Measurements from ENCODE around the gene EN2. TPM values are rescaled to one million over a fixed set of nuclear protein-coding genes. Genes with fewer than 3 reads are reported as not detected.

Gene EN2
- total RNA-seq, 1 donor from 2014 or later: 0.11 TPM

GRCh38 chr7:155423337-155424285 is 34.3 kb upstream of the EN2 start:
- no peaks in the 10 kb centered on the region for H3K36me3 ChIP-seq
- TF ChIP-seq CTCF (IDR thresholded peaks at IDR 0.05; ENCODE audit: borderline replicate concordance): no peak
- no peak overlapping the region for H3K4me3 ChIP-seq
- H3K27ac ChIP-seq (replicated peaks): no peak overlapping the region
- H3K4me1 ChIP-seq: no peaks in the 10 kb centered on the region
- H3K9me3 ChIP-seq (replicated peaks): no peaks in the 10 kb centered on the region
- intact Hi-C loops (cut with micrococcal nuclease): no loop called here
- peaks cover 98% of the 10 kb centered on the region for H3K27me3 ChIP-seq (ENCODE audit: low read depth)
- no peak for DNase-seq

GRCh38 chr7:155424301-155425010 is 33.5 kb upstream of the EN2 start:
- Histone ChIP-seq H3K9me3 (replicated peaks) (no peaks in the 10 kb centered on the region), H3K4me3 (no peak overlapping the region), H3K4me1 (no peaks in the 10 kb centered on the region), H3K36me3 (no peaks in the 10 kb centered on the region), H3K27ac (replicated peaks) (no peak overlapping the region), H3K27me3 (ENCODE audit: low read depth) (peaks cover 98% of the 10 kb centered on the region)
- intact Hi-C loops (cut with micrococcal nuclease): no loop called here
- DNase-seq: no peak
- TF ChIP-seq CTCF (IDR thresholded peaks at IDR 0.05; ENCODE audit: borderline replicate concordance): no peak

- Histone ChIP-seq H3K27ac (replicated peaks) (no peak overlapping the region), H3K4me3 (no peak overlapping the region), H3K4me1 (no peaks in the 10 kb centered on the region), H3K9me3 (replicated peaks) (no peaks in the 10 kb centered on the region), H3K27me3 (ENCODE audit: low read depth) (peaks cover 98% of the 10 kb centered on the region), H3K36me3 (no peaks in the 10 kb centered on the region)
- no peak for DNase-seq
- intact Hi-C loops (cut with micrococcal nuclease): no loop called here
- TF ChIP-seq CTCF (IDR thresholded peaks at IDR 0.05; ENCODE audit: borderline replicate concordance): no peak
Measured at GRCh38 chr7:155425011-155425340, 33.0 kb upstream of the EN2 start.

- no peak for DNase-seq
- no peak for TF ChIP-seq CTCF (IDR thresholded peaks at IDR 0.05; ENCODE audit: borderline replicate concordance)
- intact Hi-C loops (cut with micrococcal nuclease): no loop called here
- H3K4me1 ChIP-seq: no peaks in the 10 kb centered on the region
- H3K9me3 ChIP-seq (replicated peaks): no peaks in the 10 kb centered on the region
- no peak overlapping the region for H3K4me3 ChIP-seq
- no peak overlapping the region for H3K27ac ChIP-seq (replicated peaks)
- H3K27me3 ChIP-seq (ENCODE audit: low read depth): peaks cover 100% of the 10 kb centered on the region
- no peaks in the 10 kb centered on the region for H3K36me3 ChIP-seq
Measured at GRCh38 chr7:155425887-155426286, 32.0 kb upstream of the EN2 start.

- Histone ChIP-seq H3K27me3 (ENCODE audit: low read depth) (peaks cover 100% of the 10 kb centered on the region), H3K4me3 (no peak overlapping the region), H3K9me3 (replicated peaks) (no peaks in the 10 kb centered on the region), H3K36me3 (no peaks in the 10 kb centered on the region), H3K4me1 (no peaks in the 10 kb centered on the region), H3K27ac (replicated peaks) (no peak overlapping the region)
- TF ChIP-seq CTCF (IDR thresholded peaks at IDR 0.05; ENCODE audit: borderline replicate concordance): no peak
- intact Hi-C loops (cut with micrococcal nuclease): no loop called here
- DNase-seq: no peak
Measured at GRCh38 chr7:155426543-155427410, 31.2 kb upstream of the EN2 start.

Measured in left ventricle myocardium inferior (tissue), 1 donor.